Myocyte (in vitro differentiated cells): Measurements from ENCODE around the gene SH3BP5L. TPM values are rescaled to one million over a fixed set of nuclear protein-coding genes. Genes with fewer than 3 reads are reported as not detected.
"Not testable (repeated sequence)": the region's sequence is repeated elsewhere in the genome, so short reads cannot be mapped to it uniquely, and the experiment has no call there.

Source experiments
- DNase-seq: peaks from one replicate; pipeline ENCODE4 v3.0.0-alpha.2; 2012; ENCODE audit warnings: low read depth
- total RNA-seq: library from RNA; depleted of rRNA; stranded (reverse); fragments of >200 nt; gene quantifications from 2 replicates; pipeline ENCODE4 v1.2.3, GENCODE V29; 2014

SH3BP5L gene
- total RNA-seq, 1 donor from 2014 or later: 30.9 TPM

DNA sequence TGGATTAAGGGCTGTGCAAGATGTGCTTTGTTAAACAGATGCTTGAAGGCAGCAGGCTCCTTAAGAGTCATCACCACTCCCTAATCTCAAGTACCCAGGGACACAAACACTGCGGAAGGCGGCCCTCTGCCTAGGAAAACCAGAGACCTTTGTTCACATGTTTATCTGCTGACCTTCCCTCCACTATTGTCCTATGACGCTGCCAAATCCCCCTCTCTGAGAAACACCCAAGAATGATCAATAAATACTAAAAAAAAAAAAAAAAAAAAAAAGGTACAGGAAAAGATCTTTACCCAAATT is 5.0 kb upstream of the SH3BP5L start:
- DNase-seq: not testable (repeated sequence)

DNA sequence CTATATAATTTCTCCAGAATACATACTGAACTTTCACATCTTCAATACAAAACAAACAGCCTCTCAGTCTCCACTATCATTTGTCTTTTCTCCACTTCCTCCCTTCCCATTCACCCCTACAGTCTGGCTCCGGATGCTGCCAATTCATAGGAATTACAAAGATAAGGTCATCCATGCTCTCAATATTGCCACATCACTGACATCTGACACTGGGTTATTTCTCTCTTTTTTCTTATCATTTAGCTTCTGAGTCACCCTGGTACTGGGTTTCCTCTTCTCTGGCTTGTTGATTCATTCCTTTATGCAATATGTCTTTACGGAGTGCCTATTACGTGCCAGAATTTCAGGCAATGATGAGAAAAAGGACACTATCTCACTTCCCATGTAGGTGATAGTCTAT is 3.1 kb upstream of the SH3BP5L start:
- no peak for DNase-seq

DNA sequence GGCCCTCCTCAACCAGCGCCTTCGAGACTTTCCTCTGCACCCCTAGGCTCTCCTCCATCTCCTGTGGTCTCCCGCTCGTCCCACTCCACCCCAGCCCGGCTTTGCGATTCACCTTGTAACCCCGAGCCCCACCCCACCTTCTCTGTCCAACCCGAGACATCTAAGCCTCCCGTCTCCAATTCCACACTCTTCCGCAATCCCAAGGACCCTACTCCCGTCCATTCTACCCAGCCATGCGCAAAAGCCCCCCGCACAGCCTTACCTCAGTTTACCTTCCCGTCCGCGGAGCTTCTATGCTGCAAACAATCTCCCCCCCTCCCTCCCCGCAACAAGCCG is 174 bp downstream of the SH3BP5L start:
- DNase-seq: no peak

- DNase-seq: no peak
Observed at GRCh38 chr1:248825136-248825535, 579 bp downstream of the SH3BP5L start.

- DNase-seq: no peak
Observed at GRCh38 chr1:248824701-248825100, 1.0 kb downstream of the SH3BP5L start.

- no peak for DNase-seq
Observed at GRCh38 chr1:248824301-248824700, 1.4 kb downstream of the SH3BP5L start.

DNA sequence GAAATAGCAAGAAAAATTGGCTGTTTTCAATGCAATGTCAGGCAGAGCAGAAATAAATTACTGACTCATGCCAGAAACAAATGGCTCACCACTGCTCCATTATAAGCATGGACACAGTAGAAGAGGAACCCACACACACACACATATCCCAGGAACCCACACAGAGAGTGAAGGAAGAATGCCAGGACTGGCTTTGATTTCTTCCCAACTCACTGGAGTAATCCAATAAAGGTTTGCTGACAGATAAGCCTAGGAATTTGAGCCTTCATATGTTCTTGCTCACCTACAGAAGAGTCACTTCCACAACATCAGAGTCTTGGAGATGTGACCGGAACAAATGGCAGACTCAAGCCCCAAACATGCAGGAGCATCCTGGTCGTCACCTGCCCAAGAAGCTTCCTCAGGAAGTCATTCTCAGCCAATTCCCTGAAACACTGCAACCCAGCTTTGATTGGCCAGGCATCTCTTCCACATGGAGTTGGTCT is 2.2 kb downstream of the SH3BP5L start:
- DNase-seq: peak; percentile 83

DNA sequence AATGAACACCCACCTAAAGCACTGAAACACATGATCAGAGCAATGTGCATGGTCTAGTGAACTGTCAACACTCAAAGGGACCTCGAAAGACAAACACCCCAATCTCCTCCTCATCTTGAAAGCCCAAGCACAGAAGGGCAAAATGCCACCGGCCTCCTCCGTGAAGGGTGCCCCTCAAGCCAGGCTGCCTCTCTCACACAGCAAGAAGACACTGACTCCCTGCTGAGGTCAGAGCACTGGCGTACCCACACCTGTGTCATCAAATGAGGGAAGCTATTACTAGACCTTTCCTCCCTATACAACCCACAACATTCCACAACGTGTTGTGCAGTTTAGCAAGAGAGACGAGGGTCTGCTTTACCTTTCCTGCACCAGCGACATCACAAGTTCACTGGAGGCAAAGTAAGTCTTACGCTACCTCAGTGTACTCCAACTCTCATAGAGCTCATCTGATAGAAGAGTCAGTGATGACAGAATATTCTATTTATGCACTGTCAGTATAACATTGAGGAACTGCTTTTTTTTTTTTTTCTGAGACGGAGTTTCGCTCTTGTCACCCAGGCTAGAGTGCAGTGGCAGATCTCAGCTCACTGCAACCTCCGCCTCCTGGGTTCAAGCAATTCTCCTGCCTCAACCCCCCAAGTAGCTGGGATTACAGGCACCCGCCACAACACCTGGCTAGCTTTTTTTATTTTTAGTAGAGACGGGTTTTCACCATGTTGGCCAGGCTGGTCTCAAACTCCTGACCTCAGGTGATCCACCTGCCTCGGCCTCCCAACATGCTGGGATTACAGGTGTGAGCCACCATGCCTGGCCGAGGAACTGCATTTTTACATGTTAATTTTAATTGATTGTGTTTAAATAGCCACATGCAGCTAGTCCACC is 3.3 kb downstream of the SH3BP5L start:
- no peak for DNase-seq

GRCh38 chr1:248821641-248822040 is 4.1 kb downstream of the SH3BP5L start:
- DNase-seq: no peak

- DNase-seq: peak; percentile 78
Observed at GRCh38 chr1:248821101-248821500, 4.6 kb downstream of the SH3BP5L start.

GRCh38 chr1:248820041-248820585 is 5.6 kb downstream of the SH3BP5L start:
- no peak for DNase-seq

- no peak for DNase-seq
Observed at GRCh38 chr1:248818505-248819374, 7.0 kb downstream of the SH3BP5L start.

- no peak for DNase-seq
Observed at GRCh38 chr1:248817065-248817464, 8.7 kb downstream of the SH3BP5L start.

- DNase-seq: no peak
Observed at GRCh38 chr1:248816042-248816851, 9.5 kb downstream of the SH3BP5L start.

- DNase-seq: no peak
Observed at GRCh38 chr1:248815407-248816034, 10.2 kb downstream of the SH3BP5L start.

DNA sequence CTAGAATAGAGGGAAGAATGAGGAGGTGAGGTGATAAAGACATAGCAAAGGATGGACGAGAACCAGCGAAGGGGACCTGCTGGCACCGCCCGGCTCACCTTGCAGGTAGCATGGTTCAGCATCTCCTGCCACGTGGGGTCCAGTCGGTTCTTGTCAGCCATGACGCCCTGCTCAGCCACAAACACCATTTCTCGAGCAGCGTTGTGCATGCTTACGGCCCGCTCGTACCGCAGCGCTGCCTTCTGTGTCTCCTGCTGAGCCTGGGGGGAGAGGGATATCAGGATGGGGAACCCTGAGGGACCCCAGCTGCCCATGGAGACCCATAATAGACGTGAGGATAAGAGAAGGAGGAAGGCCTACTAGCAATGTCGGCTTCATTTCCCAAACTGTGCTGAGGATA is 11.4 kb downstream of the SH3BP5L start:
- no peak for DNase-seq

DNA sequence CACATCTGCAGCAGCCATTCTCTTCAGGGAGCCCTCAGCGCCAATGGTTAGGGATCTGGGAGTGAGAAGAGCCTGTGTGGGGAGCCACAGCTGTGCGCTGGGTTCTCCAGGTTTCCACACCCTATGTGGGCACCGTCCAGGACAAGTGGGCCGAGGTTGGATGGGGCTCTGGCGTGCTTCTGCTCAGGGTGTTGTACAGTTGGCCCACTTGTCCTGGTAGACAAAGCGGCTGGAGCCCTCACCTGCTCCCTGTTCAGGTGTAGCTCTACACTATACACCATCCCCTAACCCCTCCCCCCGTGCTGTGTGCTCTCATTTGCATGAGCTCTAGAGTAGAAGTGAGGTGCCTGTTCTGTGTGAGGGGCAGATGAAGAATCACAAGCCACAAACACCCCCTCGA is 12.2 kb downstream of the SH3BP5L start:
- DNase-seq: no peak

DNA sequence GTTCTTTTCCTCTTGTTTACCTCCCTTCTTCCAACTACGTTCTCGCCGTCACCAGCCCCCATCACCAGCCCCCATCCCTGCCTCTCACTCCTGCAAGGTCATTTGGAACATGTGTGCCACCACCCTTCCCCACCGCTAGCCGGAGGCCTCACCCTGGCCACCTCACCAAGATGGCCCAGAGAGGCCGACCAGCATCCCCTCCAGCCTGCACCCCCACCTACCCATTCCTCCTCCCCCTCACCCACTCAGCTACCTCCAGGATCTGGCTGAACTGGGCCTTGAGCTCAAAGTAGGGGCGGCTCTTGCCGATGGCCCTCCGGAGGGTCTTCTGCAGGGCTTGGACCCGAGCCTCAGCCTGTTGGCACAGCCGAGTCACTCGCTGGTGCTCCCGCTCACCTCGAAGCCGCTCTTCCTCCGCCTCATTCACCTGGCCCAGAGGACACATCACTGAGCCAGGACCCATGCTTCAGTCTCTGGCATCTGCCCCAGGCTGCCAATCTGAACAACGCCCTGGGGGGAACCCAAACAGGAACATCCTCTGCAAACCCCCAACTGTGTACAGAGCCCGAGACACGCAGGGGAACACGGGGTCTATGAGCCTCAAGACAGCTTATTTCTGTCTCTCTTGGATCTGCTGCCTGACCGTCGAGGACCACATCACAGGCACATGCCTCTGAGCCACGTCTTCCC is 12.8 kb downstream of the SH3BP5L start:
- no peak for DNase-seq

GRCh38 chr1:248811514-248812490 is 13.9 kb downstream of the SH3BP5L start:
- DNase-seq: no peak
